GM23338 (cell line): ENCODE measurements around the gene OMA1. TPM values are rescaled to one million over a fixed set of nuclear protein-coding genes. Genes with fewer than 3 reads are reported as not detected.

ENCODE experiments used
- ATAC-seq: fragments of 200-7000 bp; cut with Tn5 transposase; 3 replicates; pipeline ENCODE4 v1.9.1; 2020
- DNase-seq: peaks from one replicate; pipeline ENCODE4 v3.0.0-alpha.2; 2015; ENCODE audit warnings: low spot score
- H2AFZ ChIP-seq: fragments of 200-600 bp; sonication (generic); 2 replicates; pipeline ENCODE4 v1.8.0; 2016; ENCODE audit warnings: antibody characterized with exemption, mild to moderate bottlenecking, moderate library complexity
- H3F3A ChIP-seq: fragments of 200-600 bp; sonication (generic); replicated peaks from 2 replicates; pipeline ENCODE4 v1.8.0; 2017; ENCODE audit warnings: antibody characterized with exemption, mixed run types, low read depth
- H3K27ac ChIP-seq: fragments of 200-600 bp; sonication (generic); 2 replicates; pipeline ENCODE4 v1.6.1; 2016; ENCODE audit warnings: low read depth
- H3K27me3 ChIP-seq: fragments of 200-600 bp; sonication (generic); 2 replicates; pipeline ENCODE4 v1.8.0; 2016; ENCODE audit warnings: mild to moderate bottlenecking, mixed run types, moderate library complexity; ENCODE audit not compliant: insufficient read depth
- H3K36me3 ChIP-seq: fragments of 200-600 bp; sonication (generic); 2 replicates; pipeline ENCODE4 v1.8.0; 2016; ENCODE audit warnings: mild to moderate bottlenecking; ENCODE audit not compliant: insufficient read depth
- H3K4me1 ChIP-seq: fragments of 200-600 bp; sonication (generic); 2 replicates; pipeline ENCODE4 v1.8.0; 2016; ENCODE audit warnings: mild to moderate bottlenecking, moderate library complexity; ENCODE audit not compliant: insufficient read depth
- H3K4me2 ChIP-seq: fragments of 200-600 bp; sonication (generic); 2 replicates; pipeline ENCODE4 v1.7.1; 2017; ENCODE audit warnings: mixed run types
- H3K4me3 ChIP-seq: fragments of 200-600 bp; sonication (generic); 2 replicates; pipeline ENCODE4 v1.6.1; 2016; ENCODE audit warnings: mixed run types
- H3K79me2 ChIP-seq: fragments of 200-600 bp; sonication (generic); replicated peaks from 2 replicates; pipeline ENCODE4 v1.8.0; 2017; ENCODE audit warnings: mild to moderate bottlenecking; ENCODE audit not compliant: insufficient read depth
- H3K9me2 ChIP-seq: fragments of 200-600 bp; sonication (generic); 2 replicates; pipeline ENCODE4 v1.8.0; 2017; ENCODE audit not compliant: insufficient read depth
- H4K20me1 ChIP-seq: fragments of 200-600 bp; sonication (generic); replicated peaks from 2 replicates; pipeline ENCODE4 v1.8.0; 2017; ENCODE audit warnings: mild to moderate bottlenecking; ENCODE audit not compliant: insufficient read depth
- H3K27ac Mint-ChIP-seq: 2 replicates; pipeline ENCODE4 v1.8.0; 2020; ENCODE audit warnings: inconsistent platforms, mild to moderate bottlenecking, moderate library complexity, mixed read lengths
- H3K27me3 Mint-ChIP-seq: 3 replicates; pipeline ENCODE4 v1.8.0; 2022; ENCODE audit warnings: low read depth, mild to moderate bottlenecking, moderate library complexity, mixed read lengths, inconsistent platforms; ENCODE audit not compliant: insufficient read depth, poor library complexity
- H3K36me3 Mint-ChIP-seq: 3 replicates; pipeline ENCODE4 v1.8.0; 2021; ENCODE audit warnings: low read depth, mild to moderate bottlenecking, inconsistent platforms, moderate library complexity, mixed read lengths
- H3K4me1 Mint-ChIP-seq: 3 replicates; pipeline ENCODE4 v1.8.0; 2020; ENCODE audit warnings: mild to moderate bottlenecking, inconsistent platforms, mixed read lengths
- H3K4me3 Mint-ChIP-seq: 3 replicates; pipeline ENCODE4 v1.8.0; 2021; ENCODE audit warnings: moderate library complexity, mild to moderate bottlenecking, inconsistent platforms, mixed read lengths
- H3K9me3 Mint-ChIP-seq: 3 replicates; pipeline ENCODE4 v1.8.0; 2020; ENCODE audit warnings: moderate library complexity, mild to moderate bottlenecking, inconsistent platforms, mixed read lengths
- CTCF ChIP-seq, 2 experiments: fragments of 200-600 bp in 1 of 2; sonication (generic) in 1 of 2; conservative IDR thresholded peaks; 2 replicates each; pipeline versions ENCODE4 v1.5.1 to v1.6.1; 2016 to 2017; ENCODE audit warnings: antibody characterized with exemption in 2 of 2, low read depth in 2 of 2, mild to moderate bottlenecking in 2 of 2, moderate library complexity in 1 of 2
- ETS1 ChIP-seq: IDR thresholded peaks from 2 replicates; pipeline ENCODE4 v1.6.1; 2016; ENCODE audit warnings: antibody characterized with exemption
- ZNF114 ChIP-seq: fragments of 250-450 bp; sonication (Bioruptor Pico); IDR thresholded peaks from 2 replicates; pipeline ENCODE4 v1.5.0; 2020; ENCODE audit warnings: mild to moderate bottlenecking, moderate library complexity
- ZNF331 ChIP-seq: fragments of 250-450 bp; sonication (Bioruptor Pico); IDR thresholded peaks from 2 replicates; pipeline ENCODE4 v1.5.0; 2020; ENCODE audit warnings: low read depth, mild to moderate bottlenecking, moderate library complexity
- ZNF462 ChIP-seq: fragments of 250-450 bp; sonication (Bioruptor Pico); IDR thresholded peaks from 2 replicates; pipeline ENCODE4 v1.5.0; 2020; ENCODE audit warnings: mild to moderate bottlenecking, moderate library complexity
- polyA plus RNA-seq: library from polyadenylated mRNA; unstranded; fragments of >200 nt; fragmentation: Nextera tagmentation; extraction: Ambion mirVana; gene quantifications from 2 replicates; pipeline ENCODE4 v1.2.1, GENCODE V29; 2016
- total RNA-seq: library from RNA; depleted of rRNA; stranded (reverse); fragments of >200 nt; shearing (Covaris generic); gene quantifications from 2 replicates; pipeline ENCODE4 v1.2.3, GENCODE V29; 2014

OMA1 gene
- total and polyA plus RNA-seq, 2 experiments from 2014 or later: 21.3 to 33.1 TPM

GRCh38 chr1:58436615-58437297 is 109.8 kb downstream of the OMA1 start:
- DNase-seq (no peak), ATAC-seq (no peak)
- no peaks in the 10 kb centered on the region for H3K9me3 Mint-ChIP-seq
- H3K4me3 Mint-ChIP-seq: no peak overlapping the region
- Histone ChIP-seq H3K4me2 (no peak overlapping the region), H3F3A (no peaks in the 10 kb centered on the region), H2AFZ (no peak overlapping the region), H3K9me2 (0 out of 2 replicates have a peak, but pooled peaks cover 3% of the 10 kb centered on the region), H4K20me1 (no peaks in the 10 kb centered on the region), H3K4me1 (peaks cover 13% of the 10 kb centered on the region; the same call in 1 of the 2 replicates), H3K27me3 (no peaks in the 10 kb centered on the region), H3K36me3 (no peaks in the 10 kb centered on the region), H3K27ac (no peak overlapping the region), H3K79me2 (no peaks in the 10 kb centered on the region), H3K4me3 (no peak overlapping the region)
- TF ChIP-seq ZNF114 (CRISPR knock-in tag) (no peak), ZNF331 (CRISPR knock-in tag) (no peak), ZNF462 (CRISPR knock-in tag) (no peak), ETS1 (no peak), CTCF (conservative IDR thresholded peaks at IDR 0.05; ENCODE audit: low read depth in 2 of 2) (no peak; a peak in 1 of 4 replicates)
- H3K36me3 Mint-ChIP-seq: no peaks in the 10 kb centered on the region
- H3K4me1 Mint-ChIP-seq: peaks cover 8% of the 10 kb centered on the region; the same call in 2 of the 3 replicates
- no peaks in the 10 kb centered on the region for H3K27me3 Mint-ChIP-seq
- H3K27ac Mint-ChIP-seq: no peak overlapping the region
